D721Med (cell line): ENCODE data around the gene RNF112.

ENCODE experiments used
- DNase-seq: peaks from one replicate; pipeline ENCODE4 v3.0.0; 2011; ENCODE audit warnings: low spot score; ENCODE audit not compliant: insufficient read length
- FAIRE-seq: peaks from 2 replicates; lab custom pipeline; 2011; peaks lifted over from hg19 to GRCh38; lab: Jason Lieb, UNC
- TF ChIP-seq, protein P1 (sequence below): IDR thresholded peaks from 2 replicates; pipeline ENCODE4 v1.5.1; 2012; ENCODE audit warnings: mild to moderate bottlenecking, control low read depth; ENCODE audit not compliant: insufficient read depth; ENCODE audit errors: missing control alignments

The RNF112 gene

DNA sequence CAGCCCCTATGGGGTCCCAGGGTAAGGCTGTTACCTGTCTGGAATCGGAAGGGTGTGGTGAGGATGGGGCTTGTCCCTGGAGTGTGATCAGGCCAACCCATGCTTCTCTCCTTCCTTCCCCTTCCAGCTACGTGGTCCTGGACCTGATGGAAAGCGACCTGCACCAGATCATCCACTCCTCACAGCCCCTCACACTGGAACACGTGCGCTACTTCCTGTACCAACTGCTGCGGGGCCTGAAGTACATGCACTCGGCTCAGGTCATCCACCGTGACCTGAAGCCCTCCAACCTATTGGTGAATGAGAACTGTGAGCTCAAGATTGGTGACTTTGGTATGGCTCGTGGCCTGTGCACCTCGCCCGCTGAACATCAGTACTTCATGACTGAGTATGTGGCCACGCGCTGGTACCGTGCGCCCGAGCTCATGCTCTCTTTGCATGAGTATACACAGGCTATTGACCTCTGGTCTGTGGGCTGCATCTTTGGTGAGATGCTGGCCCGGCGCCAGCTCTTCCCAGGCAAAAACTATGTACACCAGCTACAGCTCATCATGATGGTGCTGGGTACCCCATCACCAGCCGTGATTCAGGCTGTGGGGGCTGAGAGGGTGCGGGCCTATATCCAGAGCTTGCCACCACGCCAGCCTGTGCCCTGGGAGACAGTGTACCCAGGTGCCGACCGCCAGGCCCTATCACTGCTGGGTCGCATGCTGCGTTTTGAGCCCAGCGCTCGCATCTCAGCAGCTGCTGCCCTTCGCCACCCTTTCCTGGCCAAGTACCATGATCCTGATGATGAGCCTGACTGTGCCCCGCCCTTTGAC is 30.3 kb upstream of the RNF112 start:
- FAIRE-seq, result no peak
- TF ChIP-seq, protein P1, sequence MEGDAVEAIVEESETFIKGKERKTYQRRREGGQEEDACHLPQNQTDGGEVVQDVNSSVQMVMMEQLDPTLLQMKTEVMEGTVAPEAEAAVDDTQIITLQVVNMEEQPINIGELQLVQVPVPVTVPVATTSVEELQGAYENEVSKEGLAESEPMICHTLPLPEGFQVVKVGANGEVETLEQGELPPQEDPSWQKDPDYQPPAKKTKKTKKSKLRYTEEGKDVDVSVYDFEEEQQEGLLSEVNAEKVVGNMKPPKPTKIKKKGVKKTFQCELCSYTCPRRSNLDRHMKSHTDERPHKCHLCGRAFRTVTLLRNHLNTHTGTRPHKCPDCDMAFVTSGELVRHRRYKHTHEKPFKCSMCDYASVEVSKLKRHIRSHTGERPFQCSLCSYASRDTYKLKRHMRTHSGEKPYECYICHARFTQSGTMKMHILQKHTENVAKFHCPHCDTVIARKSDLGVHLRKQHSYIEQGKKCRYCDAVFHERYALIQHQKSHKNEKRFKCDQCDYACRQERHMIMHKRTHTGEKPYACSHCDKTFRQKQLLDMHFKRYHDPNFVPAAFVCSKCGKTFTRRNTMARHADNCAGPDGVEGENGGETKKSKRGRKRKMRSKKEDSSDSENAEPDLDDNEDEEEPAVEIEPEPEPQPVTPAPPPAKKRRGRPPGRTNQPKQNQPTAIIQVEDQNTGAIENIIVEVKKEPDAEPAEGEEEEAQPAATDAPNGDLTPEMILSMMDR, result no peak
- no peak for DNase-seq

DNA sequence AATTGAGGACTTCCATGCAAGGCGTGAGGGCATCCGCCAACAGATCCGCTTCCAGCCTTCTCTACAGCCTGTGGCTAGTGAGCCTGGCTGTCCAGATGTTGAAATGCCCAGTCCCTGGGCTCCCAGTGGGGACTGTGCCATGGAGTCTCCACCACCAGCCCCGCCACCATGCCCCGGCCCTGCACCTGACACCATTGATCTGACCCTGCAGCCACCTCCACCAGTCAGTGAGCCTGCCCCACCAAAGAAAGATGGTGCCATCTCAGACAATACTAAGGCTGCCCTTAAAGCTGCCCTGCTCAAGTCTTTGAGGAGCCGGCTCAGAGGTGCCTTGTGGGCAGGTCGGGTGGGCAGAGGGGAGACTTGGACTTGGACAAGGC is 29.7 kb upstream of the RNF112 start:
- no peak for DNase-seq
- TF ChIP-seq, protein P1, result no peak
- no peak for FAIRE-seq

DNA sequence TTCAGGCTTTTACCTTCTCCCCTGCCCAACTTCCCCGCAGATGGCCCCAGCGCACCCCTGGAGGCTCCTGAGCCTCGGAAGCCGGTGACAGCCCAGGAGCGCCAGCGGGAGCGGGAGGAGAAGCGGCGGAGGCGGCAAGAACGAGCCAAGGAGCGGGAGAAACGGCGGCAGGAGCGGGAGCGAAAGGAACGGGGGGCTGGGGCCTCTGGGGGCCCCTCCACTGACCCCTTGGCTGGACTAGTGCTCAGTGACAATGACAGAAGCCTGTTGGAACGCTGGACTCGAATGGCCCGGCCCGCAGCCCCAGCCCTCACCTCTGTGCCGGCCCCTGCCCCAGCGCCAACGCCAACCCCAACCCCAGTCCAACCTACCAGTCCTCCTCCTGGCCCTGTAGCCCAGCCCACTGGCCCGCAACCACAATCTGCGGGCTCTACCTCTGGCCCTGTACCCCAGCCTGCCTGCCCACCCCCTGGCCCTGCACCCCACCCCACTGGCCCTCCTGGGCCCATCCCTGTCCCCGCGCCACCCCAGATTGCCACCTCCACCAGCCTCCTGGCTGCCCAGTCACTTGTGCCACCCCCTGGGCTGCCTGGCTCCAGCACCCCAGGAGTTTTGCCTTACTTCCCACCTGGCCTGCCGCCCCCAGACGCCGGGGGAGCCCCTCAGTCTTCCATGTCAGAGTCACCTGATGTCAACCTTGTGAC is 29.1 kb upstream of the RNF112 start:
- TF ChIP-seq, protein P1, result no peak
- FAIRE-seq, result no peak
- no peak for DNase-seq

DNA sequence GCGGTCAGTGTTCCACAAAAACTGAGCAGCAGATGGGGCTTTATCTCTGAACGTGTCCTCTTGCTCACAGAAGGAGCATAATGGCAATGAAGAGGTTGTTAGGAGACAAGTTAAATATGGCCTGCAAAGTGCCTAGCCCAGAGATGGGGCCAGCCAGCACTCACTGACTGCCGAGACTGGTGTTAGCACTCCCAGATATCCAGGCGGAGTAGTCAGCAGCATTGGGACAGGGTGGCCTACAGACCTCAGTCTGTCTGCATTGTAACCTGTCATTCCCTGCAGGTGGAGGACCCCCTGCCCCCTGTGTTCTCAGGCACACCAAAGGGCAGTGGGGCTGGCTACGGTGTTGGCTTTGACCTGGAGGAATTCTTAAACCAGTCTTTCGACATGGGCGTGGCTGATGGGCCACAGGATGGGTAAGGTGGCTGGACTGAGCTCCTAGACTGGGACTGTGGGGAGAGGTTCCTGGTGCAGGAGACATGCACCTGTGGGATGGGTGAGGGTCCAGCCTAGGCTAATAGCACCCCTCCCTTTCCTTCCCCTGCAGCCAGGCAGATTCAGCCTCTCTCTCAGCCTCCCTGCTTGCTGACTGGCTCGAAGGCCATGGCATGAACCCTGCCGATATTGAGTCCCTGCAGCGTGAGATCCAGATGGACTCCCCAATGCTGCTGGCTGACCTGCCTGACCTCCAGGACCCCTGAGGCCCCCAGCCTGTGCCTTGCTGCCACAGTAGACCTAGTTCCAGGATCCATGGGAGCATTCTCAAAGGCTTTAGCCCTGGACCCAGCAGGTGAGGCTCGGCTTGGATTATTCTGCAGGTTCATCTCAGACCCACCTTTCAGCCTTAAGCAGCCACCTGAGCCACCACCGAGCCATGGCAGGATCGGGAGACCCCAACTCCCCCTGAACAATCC is 28.2 kb upstream of the RNF112 start:
- DNase-seq (no peak), FAIRE-seq (no peak)
- TF ChIP-seq, protein P1, result no peak

DNA sequence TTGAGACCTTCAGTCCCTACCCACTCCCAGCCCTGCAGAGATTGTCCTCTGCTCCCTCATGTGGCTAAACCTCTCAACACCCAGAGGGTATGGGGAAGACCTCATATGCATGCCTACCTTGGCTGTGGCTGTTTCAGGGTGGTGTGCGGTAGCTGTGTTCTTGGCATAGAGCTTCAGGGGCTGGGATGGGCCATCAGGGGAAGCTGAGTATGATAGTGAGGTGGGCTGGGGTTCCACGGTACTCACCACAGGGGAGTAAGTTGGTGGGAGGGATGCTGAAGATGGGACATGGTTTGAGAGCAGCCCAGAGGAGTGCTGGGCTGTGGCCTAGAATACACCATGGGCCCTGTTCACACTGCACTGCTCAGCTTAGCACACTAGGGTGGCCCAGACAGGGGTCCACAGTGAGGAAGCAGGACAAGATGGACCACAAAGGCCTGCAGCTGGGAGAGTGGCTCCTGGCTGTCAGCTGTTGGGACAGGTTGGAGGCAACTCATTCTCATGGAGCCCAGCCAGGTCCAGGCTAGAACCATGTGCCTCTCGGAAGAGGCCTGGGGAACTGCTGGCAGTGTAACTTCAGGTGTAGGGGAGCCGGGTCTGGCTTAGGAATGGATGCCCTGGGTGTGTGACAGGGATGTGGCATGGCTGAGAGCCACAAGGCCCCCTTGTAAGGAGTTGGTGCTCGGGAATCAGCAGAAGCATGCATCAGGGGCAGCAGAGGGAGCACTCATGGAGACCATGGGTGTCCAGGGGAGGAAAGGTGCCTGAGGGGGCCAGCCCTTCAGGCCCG is 27.2 kb upstream of the RNF112 start:
- TF ChIP-seq, protein P1, result no peak
- DNase-seq (no peak), FAIRE-seq (no peak)

DNA sequence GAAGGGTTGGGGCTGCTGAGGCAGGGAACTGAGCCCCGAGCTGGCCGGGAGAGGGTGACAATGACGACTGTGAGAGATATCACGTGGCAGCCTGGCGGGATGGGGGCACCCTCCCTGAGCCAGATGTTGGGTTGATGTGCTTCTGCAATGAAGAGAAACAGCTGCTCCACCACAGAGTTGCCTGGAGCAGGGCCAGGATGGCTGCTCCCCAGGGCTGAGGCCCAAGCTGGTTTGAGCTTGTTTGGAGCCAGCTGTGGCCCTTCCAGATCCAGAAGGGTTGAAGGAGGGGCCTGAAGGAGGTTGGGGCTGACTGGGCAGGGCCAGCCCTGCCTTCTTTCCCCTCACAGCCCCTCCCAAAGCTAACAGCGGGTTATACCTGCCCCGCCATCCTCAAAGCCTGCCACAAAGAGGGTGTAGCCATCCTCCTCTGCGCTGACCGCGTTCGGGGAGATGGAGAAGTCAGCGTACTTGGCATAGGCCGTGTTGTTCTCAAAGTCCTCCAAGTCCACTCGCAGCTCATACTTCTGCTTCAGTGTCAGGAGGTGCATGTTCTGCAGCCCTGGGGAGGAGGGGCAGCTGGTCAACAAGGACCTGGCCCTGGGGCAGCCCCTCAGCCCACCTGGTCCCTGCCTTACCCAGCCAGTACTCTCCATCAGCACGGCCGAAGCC is 26.2 kb upstream of the RNF112 start:
- FAIRE-seq (no peak), DNase-seq (no peak)
- TF ChIP-seq, protein P1, result no peak
